ENCODE measurements around the gene TSR3. TPM values are rescaled to one million over a fixed set of nuclear protein-coding genes. Genes with fewer than 3 reads are reported as not detected.
A peak's percentile ranks its signal among the peaks of the same experiment; 100 is the strongest.

The TSR3 gene
- total and polyA plus RNA-seq, 2 of the 13 experiments (the other 11 are each of a cell fraction or from before 2014, with no cell fraction given) = 24.2 to 51.0 TPM

GRCh38 chr16:1354815-1355540, 3.3 kb upstream of the TSR3 start:
- intact Hi-C loops (cut with micrococcal nuclease; ENCODE audit: unreplicated experiment) (no loop called here), in situ Hi-C loops (cut with HindIII; ENCODE audit: extremely low pct_ligation_motif_present, low pct_unique_long_range_greater_than_20kb) (no loop called here)
- FAIRE-seq (no peak), DNase-seq (ENCODE audit: low spot score) (no peak), ATAC-seq (no peak)
- no peak overlapping the region for H2AFZ ChIP-seq (ENCODE audit: low read length)
- ChIA-PET CTCF (ENCODE audit: low intra/inter-chr PET ratio, low total read pairs) (no interaction called here), POLR2A (no interaction called here)
- no peak overlapping the region for H3K4me2 ChIP-seq (ENCODE audit: low read depth, low read length)
- H4K20me1 ChIP-seq (ENCODE audit: insufficient read depth, low read length) = 0 out of 2 replicates have a peak, but pooled peaks cover 2% of the 10 kb centered on the region
- no peak overlapping the region for H3K4me3 ChIP-seq (replicated peaks in 1 of 3; ENCODE audit: insufficient read depth in 1 of 3, low read depth in 2 of 3, low read length in 3 of 3)
- no TSS peak for BruUV-seq (replicated peaks)
- TF ChIP-seq ZC3H4 (CRISPR knock-in tag; IDR thresholded peaks at IDR 0.05; ENCODE audit: borderline replicate concordance) (no peak), NFRKB (IDR thresholded peaks at IDR 0.05) (no peak), CREM (IDR thresholded peaks at IDR 0.05) (no peak), CREM (CRISPR knock-in tag; IDR thresholded peaks at IDR 0.05) (no peak), PHF5A (CRISPR knock-in tag; IDR thresholded peaks at IDR 0.05; ENCODE audit: low read depth, unreplicated experiment) (no peak), HBP1 (CRISPR knock-in tag; IDR thresholded peaks at IDR 0.05; ENCODE audit: low read depth) (no peak), NFE2L2 (IDR thresholded peaks at IDR 0.05; ENCODE audit: low read length) (no peak)
- H3K9ac ChIP-seq (ENCODE audit: insufficient read depth, low read depth, low read length) = no peak overlapping the region
- 98% methylated on average over 48 of the region's 49 CpGs for WGBS (ENCODE audit: low lambda C conversion rate)
- H3K4me1 ChIP-seq (ENCODE audit: insufficient read depth, low read length) = peaks cover 29% of the 10 kb centered on the region
- H3K36me3 ChIP-seq (replicated peaks in 1 of 2; ENCODE audit: control insufficient read depth in 1 of 2, insufficient read depth in 2 of 2, low read length in 2 of 2) = peaks cover under 1 to 8% of the 10 kb centered on the region in 2 experiments; a peak in 4 of 5 replicates
- H3K27ac ChIP-seq (ENCODE audit: extremely low read length, insufficient read depth, low read length) = no peak overlapping the region
- peaks cover 66% of the 10 kb centered on the region for H3K79me2 ChIP-seq (ENCODE audit: insufficient read depth, low read length)
- H3K9me3 ChIP-seq (ENCODE audit: low read length) = no peaks in the 10 kb centered on the region
- no peaks in the 10 kb centered on the region; a peak in 1 of 5 replicates for H3K27me3 ChIP-seq (ENCODE audit: control insufficient read depth in 1 of 2, insufficient read depth in 2 of 2, low read length in 2 of 2)

- ChIA-PET CTCF (ENCODE audit: low intra/inter-chr PET ratio, low total read pairs) (no interaction called here), POLR2A (no interaction called here)
- peaks cover 6 to 14% of the 10 kb centered on the region in 2 experiments; a peak in 4 of 5 replicates for H3K36me3 ChIP-seq (replicated peaks in 1 of 2; ENCODE audit: control insufficient read depth in 1 of 2, insufficient read depth in 2 of 2, low read length in 2 of 2)
- peak overlapping the region; percentile 76 to 92 (median 91) for H3K4me3 ChIP-seq (replicated peaks in 1 of 3; ENCODE audit: insufficient read depth in 1 of 3, low read depth in 2 of 3, low read length in 3 of 3)
- H3K9me3 ChIP-seq (ENCODE audit: low read length) = no peaks in the 10 kb centered on the region
- ATAC-seq = peak; percentile 12
- WGBS (ENCODE audit: low lambda C conversion rate) = 1% methylated on average over 10 of the region's 35 CpGs
- H3K4me1 ChIP-seq (ENCODE audit: insufficient read depth, low read length) = peaks cover 30% of the 10 kb centered on the region
- peak overlapping the region; percentile 40 for H3K27ac ChIP-seq (ENCODE audit: extremely low read length, insufficient read depth, low read length)
- H3K79me2 ChIP-seq (ENCODE audit: insufficient read depth, low read length) = peaks cover 53% of the 10 kb centered on the region
- H3K9ac ChIP-seq (ENCODE audit: insufficient read depth, low read depth, low read length) = peak overlapping the region; percentile 85
- peak overlapping the region; percentile 98 for H3K4me2 ChIP-seq (ENCODE audit: low read depth, low read length)
- H3K27me3 ChIP-seq (ENCODE audit: control insufficient read depth in 1 of 2, insufficient read depth in 2 of 2, low read length in 2 of 2) = no peaks in the 10 kb centered on the region; a peak in 1 of 5 replicates
- no peak for DNase-seq (ENCODE audit: low spot score)
- intact Hi-C loops (cut with micrococcal nuclease; ENCODE audit: unreplicated experiment) (no loop called here), in situ Hi-C loops (cut with HindIII; ENCODE audit: extremely low pct_ligation_motif_present, low pct_unique_long_range_greater_than_20kb) (no loop called here)
- no peak overlapping the region for H2AFZ ChIP-seq (ENCODE audit: low read length)
- FAIRE-seq = no peak
- BruUV-seq (replicated peaks) = TSS peak; percentile 59
- no peaks in the 10 kb centered on the region for H4K20me1 ChIP-seq (ENCODE audit: insufficient read depth, low read length)
- TF ChIP-seq CSRNP2 (CRISPR knock-in tag; conservative IDR thresholded peaks at IDR 0.05; ENCODE audit: low read depth) = no peak
- TF ChIP-seq ZNF609 (CRISPR knock-in tag; IDR thresholded peaks at IDR 0.05; ENCODE audit: borderline replicate concordance) = 0 out of 2 replicates have a peak, but pooled peaks have one; percentile 10
- TF ChIP-seq, protein P1, sequence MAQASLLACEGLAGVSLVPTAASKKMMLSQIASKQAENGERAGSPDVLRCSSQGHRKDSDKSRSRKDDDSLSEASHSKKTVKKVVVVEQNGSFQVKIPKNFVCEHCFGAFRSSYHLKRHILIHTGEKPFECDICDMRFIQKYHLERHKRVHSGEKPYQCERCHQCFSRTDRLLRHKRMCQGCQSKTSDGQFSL (CRISPR knock-in tag; IDR thresholded peaks at IDR 0.05) = no peak
Measured at GRCh38 chr16:1351215-1351581, 480 bp downstream of the TSR3 start.
